SU-DHL-6 (cell line): ENCODE data around the gene PROS1.
"Not testable (repeated sequence)": the region's sequence is repeated elsewhere in the genome, so short reads cannot be mapped to it uniquely, and the experiment has no call there.

Experiments used
- CTCF ChIP-seq: fragments of 200-600 bp; sonication (generic); IDR thresholded peaks from one replicate; pipeline ENCODE4 v1.5.1; 2017; ENCODE audit warnings: antibody characterized with exemption, mild to moderate bottlenecking, low read length, moderate library complexity; ENCODE audit not compliant: insufficient read depth, poor library complexity, severe bottlenecking
- EZH2phosphoT487 ChIP-seq: fragments of 200-600 bp; sonication (generic), shearing (Covaris generic); conservative IDR thresholded peaks from 2 replicates; pipeline ENCODE4 v1.6.1; 2018; ENCODE audit warnings: mild to moderate bottlenecking, antibody characterized with exemption, low read length, moderate library complexity, mixed read lengths

- not testable (repeated sequence) for TF ChIP-seq CTCF, EZH2phosphoT487
Observed at GRCh38 chr3:93878250-93879017, 95.3 kb downstream of the PROS1 start.
